GM20000 (cell line): ENCODE results near the gene KANSL3.

Source experiments
- DNase-seq: peaks from one replicate; pipeline ENCODE4 v3.0.0; 2012; ENCODE audit warnings: low spot score
- TF ChIP-seq, protein P1 (sequence below): IDR thresholded peaks from 2 replicates; pipeline ENCODE4 v1.5.1; 2012; ENCODE audit warnings: mild to moderate bottlenecking, control low read depth; ENCODE audit errors: extremely low read depth, missing control alignments

The KANSL3 gene

GRCh38 chr2:96638144-96639121 lies at the start of gene KANSL3:
Gene KANSL3, minus strand, starts transcription at chr2:96638312. Its CDS starts 1,177 bp downstream, at chr2:96637135.
- TF ChIP-seq, protein P1, sequence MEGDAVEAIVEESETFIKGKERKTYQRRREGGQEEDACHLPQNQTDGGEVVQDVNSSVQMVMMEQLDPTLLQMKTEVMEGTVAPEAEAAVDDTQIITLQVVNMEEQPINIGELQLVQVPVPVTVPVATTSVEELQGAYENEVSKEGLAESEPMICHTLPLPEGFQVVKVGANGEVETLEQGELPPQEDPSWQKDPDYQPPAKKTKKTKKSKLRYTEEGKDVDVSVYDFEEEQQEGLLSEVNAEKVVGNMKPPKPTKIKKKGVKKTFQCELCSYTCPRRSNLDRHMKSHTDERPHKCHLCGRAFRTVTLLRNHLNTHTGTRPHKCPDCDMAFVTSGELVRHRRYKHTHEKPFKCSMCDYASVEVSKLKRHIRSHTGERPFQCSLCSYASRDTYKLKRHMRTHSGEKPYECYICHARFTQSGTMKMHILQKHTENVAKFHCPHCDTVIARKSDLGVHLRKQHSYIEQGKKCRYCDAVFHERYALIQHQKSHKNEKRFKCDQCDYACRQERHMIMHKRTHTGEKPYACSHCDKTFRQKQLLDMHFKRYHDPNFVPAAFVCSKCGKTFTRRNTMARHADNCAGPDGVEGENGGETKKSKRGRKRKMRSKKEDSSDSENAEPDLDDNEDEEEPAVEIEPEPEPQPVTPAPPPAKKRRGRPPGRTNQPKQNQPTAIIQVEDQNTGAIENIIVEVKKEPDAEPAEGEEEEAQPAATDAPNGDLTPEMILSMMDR, result no peak
- peak; percentile 90 for DNase-seq

DNA sequence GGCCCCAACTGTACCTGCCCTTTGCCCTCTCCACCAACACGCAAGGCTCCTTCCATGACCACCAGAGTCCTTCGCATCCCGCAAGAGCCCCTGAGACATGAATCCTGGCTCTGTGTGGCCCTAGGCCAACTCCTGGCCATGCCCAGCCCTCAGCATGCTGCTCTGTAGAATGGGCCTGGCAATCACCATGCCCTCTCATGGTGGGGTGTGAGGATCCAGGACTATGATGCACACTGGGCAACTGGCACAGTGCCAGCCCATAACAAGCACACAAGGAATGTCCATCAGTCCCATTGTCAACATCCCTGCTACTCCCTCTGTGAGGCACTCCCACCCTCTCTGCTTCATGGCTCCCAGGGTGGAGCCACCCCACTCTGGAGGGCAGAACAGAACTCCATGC lies 49.2 kb upstream of the KANSL3 start:
- TF ChIP-seq, protein P1, result no peak

GRCh38 chr2:96685577-96686459 lies 47.7 kb upstream of the KANSL3 start:
- no peak for DNase-seq
- TF ChIP-seq, protein P1, result no peak

More for the DNA sequence above, 49.2 kb upstream of the KANSL3 start:
- DNase-seq, result no peak

- TF ChIP-seq, protein P1, result no peak
- DNase-seq, result no peak
These were observed 46.9 kb upstream of the KANSL3 start for GRCh38 chr2:96684883-96685576.

GRCh38 chr2:96683972-96684820 lies 46.1 kb upstream of the KANSL3 start:
- TF ChIP-seq, protein P1, result no peak
- DNase-seq, result no peak

GRCh38 chr2:96683307-96683706 lies 45.2 kb upstream of the KANSL3 start:
- no peak for DNase-seq
- TF ChIP-seq, protein P1, result no peak
